Ovary (tissue), 3 donors: ENCODE results near the gene BACE2.

Source experiments
- POLR2A ChIP-seq: fragments of 450-650 bp; IDR thresholded peaks from one replicate; pipeline ENCODE4 v1.6.1; 2017; ENCODE audit warnings: antibody characterized with exemption, mild to moderate bottlenecking, moderate library complexity
- TF ChIP-seq, protein P1 (sequence below), 3 donors: fragments of 450-650 bp in 2 of 3; fragments of 200-600 bp in 1 of 3; IDR thresholded peaks; one replicate each; pipeline versions ENCODE4 v1.5.1 to v1.8.0; 2016 to 2022; ENCODE audit warnings: antibody characterized with exemption in 3 of 3, mild to moderate bottlenecking in 1 of 3
- donor health status: DM: no; HTN: no; CAD: no.

DNA sequence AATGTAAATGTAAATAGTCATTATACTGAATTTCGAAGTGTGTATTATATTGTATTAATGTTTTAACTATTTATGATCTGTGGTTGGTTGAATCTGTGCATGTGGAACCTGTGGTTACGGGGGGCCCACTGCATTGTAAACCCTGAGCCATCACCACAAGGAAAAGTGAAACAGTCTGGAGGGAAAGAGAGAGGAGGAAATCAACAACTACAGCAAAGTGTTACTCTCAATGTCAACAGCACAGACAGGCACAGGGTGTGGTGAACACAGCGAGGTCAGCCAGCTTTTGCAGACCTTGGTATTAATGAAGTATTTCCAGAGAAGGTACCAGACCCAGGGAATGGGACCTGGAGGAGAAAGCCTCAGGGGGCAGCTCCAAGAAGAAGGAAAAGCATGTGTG, 37.1 kb upstream of the BACE2 start:
- no peak for TF ChIP-seq POLR2A
- TF ChIP-seq, protein P1, sequence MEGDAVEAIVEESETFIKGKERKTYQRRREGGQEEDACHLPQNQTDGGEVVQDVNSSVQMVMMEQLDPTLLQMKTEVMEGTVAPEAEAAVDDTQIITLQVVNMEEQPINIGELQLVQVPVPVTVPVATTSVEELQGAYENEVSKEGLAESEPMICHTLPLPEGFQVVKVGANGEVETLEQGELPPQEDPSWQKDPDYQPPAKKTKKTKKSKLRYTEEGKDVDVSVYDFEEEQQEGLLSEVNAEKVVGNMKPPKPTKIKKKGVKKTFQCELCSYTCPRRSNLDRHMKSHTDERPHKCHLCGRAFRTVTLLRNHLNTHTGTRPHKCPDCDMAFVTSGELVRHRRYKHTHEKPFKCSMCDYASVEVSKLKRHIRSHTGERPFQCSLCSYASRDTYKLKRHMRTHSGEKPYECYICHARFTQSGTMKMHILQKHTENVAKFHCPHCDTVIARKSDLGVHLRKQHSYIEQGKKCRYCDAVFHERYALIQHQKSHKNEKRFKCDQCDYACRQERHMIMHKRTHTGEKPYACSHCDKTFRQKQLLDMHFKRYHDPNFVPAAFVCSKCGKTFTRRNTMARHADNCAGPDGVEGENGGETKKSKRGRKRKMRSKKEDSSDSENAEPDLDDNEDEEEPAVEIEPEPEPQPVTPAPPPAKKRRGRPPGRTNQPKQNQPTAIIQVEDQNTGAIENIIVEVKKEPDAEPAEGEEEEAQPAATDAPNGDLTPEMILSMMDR (IDR thresholded peaks at IDR 0.05), result no peak
